GM10248 (cell line): Measurements from ENCODE around the gene IER2.
"Not testable (repeated sequence)": the region's sequence is repeated elsewhere in the genome, so short reads cannot be mapped to it uniquely, and the experiment has no call there.

Source experiments
- CTCF ChIA-PET: fragments of 300-600 bp; sonication (Branson Sonifier 250); formaldehyde crosslinking; extraction: SDS; loops from one replicate; lab custom pipeline; 2021; ENCODE audit warnings: antibody characterized with exemption; lab: Yijun Ruan, JAX
- POLR2A ChIA-PET: fragments of 350-650 bp; sonication (Branson Sonifier 250); formaldehyde crosslinking; extraction: SDS; loops from one replicate; lab custom pipeline; 2020; ENCODE audit warnings: antibody characterized with exemption; lab: Yijun Ruan, JAX
- DNase-seq: peaks from one replicate; pipeline ENCODE4 v3.0.0; 2012; ENCODE audit errors: extremely low spot score
- CTCF ChIP-seq: IDR thresholded peaks from 2 replicates; pipeline ENCODE4 v1.5.1; 2012; ENCODE audit warnings: mild to moderate bottlenecking, low read depth; ENCODE audit errors: extremely low read depth, missing control alignments, control extremely low read depth

IER2 gene

GRCh38 chr19:13160557-13160956 is 10.3 kb downstream of the IER2 start:
- DNase-seq, result no peak
- POLR2A ChIA-PET, result no interaction called here
- no peak for TF ChIP-seq CTCF
- CTCF ChIA-PET, result interaction anchor here (1.1 kb wide), 1 partner anchor 35 kb away, joined by 4 read pairs; no protein-coding TSS in a partner anchor

DNA sequence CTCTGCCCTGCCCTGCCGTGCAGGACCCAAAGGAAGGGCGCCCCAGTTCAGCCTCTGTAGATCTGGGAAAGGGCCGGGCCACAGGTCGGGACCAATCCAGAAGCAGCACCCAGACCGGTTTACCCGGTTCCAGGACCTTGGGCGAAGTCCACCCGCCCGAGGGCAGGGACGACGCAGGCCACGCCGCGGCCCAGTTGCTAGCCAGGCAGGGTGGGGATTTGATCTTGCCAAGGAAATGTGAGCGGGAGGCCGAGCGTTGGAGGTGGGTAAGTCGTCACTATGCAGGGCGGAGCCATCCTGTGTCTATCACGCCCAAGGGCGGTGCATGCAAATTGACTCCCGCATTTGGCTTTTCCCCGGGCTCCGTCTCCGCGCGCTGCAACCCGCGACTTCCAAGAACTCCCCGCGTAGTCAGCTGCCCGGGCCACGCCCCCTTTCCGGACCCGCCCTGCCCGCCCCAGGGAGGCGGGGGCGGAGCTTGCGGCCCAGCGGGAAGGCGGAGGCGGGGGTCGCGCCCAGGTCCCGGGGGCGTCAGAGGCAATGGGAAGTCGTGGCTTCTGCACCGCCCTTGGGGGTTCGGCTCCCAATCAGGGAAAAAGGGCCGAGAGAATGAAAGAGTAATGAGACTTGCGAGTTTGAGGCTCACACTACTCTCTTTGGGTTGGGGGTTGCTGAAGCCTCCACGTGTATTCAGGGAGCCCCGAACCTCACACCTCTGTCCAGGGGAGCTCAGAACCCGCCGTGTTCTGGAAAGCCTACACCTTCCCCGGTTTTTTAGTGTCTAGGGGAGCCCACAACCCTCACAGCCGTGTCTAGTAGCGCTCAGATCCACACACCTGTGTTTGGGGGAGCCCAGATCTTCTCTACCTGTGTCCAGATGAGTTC is 12.8 kb downstream of the IER2 start:
- ChIA-PET CTCF (interaction anchor here (0.8 to 1.0 kb wide), 2 partner anchors 18 to 102 kb away, joined by 3 read pairs; no protein-coding TSS in a partner anchor), POLR2A (interaction anchor here (1.3 kb wide), 1 partner anchor 10 kb away, joined by 7 read pairs; no protein-coding TSS in a partner anchor)
- no peak for TF ChIP-seq CTCF
- DNase-seq, result peak; percentile 79

- peak; percentile 41 for DNase-seq
- no peak for TF ChIP-seq CTCF
- POLR2A ChIA-PET, result interaction anchor here (1.3 kb wide), 1 partner anchor 11 kb away, joined by 7 read pairs; no protein-coding TSS in a partner anchor
- CTCF ChIA-PET, result interaction anchor here (0.8 to 1.6 kb wide), 4 partner anchors 12 to 103 kb away, joined by 3 read pairs; no protein-coding TSS in a partner anchor
Measured at GRCh38 chr19:13163609-13164342, 13.6 kb downstream of the IER2 start.

DNA sequence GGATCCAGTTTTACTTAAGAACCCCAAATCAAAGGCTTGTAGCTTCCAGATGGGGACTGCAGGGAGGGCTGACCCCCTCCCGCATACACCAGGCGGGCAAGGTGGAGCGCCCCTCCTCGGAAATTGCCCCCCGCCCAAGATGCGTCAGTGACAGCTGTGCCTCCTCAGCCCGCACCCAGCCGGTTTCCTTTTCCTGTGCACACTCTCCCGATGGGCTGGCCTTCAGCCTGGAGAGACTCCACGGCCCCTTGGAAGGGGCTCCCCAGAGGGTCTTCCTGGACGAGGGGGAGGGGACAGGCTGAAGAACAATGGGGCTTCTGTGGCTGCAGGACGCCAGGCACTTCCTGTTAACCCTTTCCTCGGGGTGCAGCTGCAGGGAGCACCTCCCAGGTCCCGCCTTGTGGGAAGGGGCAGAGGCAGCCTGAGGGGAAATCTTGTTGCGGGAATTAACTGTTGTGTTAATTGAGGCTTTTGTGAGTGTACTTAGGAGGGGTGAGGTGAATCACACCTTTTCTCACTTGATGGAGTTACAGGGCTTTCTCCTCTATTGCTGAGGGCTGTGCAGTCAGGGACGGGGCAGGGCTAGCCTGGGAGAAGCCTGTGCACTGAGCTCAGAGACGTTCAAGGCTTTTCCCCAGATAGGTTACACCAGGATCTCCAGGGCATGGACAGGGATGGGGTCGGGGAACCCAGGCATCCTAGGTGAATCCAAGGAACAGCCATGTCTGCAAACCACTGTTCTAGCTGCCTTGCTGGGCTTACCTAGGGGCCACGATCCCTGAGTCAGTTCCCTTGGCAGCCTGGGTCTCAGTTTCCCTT is 14.3 kb downstream of the IER2 start:
- no peak for TF ChIP-seq CTCF
- CTCF ChIA-PET, result interaction anchor here (0.8 to 1.6 kb wide), 2 partner anchors 12 to 18 kb away, joined by 3 read pairs; no protein-coding TSS in a partner anchor
- no peak for DNase-seq
- POLR2A ChIA-PET, result interaction anchor here (0.6 to 1.3 kb wide), 2 partner anchors 12 to 499 kb away, joined by 6 to 7 read pairs; no protein-coding TSS in a partner anchor

- ChIA-PET POLR2A (interaction anchor here (0.6 kb wide), 1 partner anchor 498 kb away, joined by 6 read pairs; no protein-coding TSS in a partner anchor), CTCF (interaction anchor here (1.6 kb wide), 1 partner anchor 11 kb away, joined by 3 read pairs; no protein-coding TSS in a partner anchor)
- no peak for DNase-seq
- no peak for TF ChIP-seq CTCF
Measured at GRCh38 chr19:13165162-13165997, 15.2 kb downstream of the IER2 start.

GRCh38 chr19:13166151-13166550 is 15.9 kb downstream of the IER2 start:
- DNase-seq, result not testable (repeated sequence)
- ChIA-PET POLR2A (interaction anchor here (2.1 kb wide), 1 partner anchor 14 kb away, joined by 15 read pairs; no protein-coding TSS in a partner anchor), CTCF (interaction anchor here (1.0 to 1.4 kb wide), 2 partner anchors 11 to 29 kb away, joined by 3 to 4 read pairs; no protein-coding TSS in a partner anchor)
